SJSA1 (cell line): Measurements from ENCODE around the gene RAD51B. TPM values are rescaled to one million over a fixed set of nuclear protein-coding genes. Genes with fewer than 3 reads are reported as not detected.

ENCODE experiments used
- DNase-seq, 2 experiments: peaks; one replicate each; pipeline ENCODE4 v3.0.0-alpha.2; 2015 to 2020; ENCODE audit warnings: low spot score in 2 of 2, low read depth in 1 of 2
- H3K27ac ChIP-seq: fragments of 250-450 bp; sonication (Bioruptor Pico); 2 replicates; pipeline ENCODE4 v1.5.1; 2020; ENCODE audit warnings: mild to moderate bottlenecking, moderate library complexity
- H3K27me3 ChIP-seq: fragments of 250-450 bp; sonication (Bioruptor Pico); replicated peaks from 2 replicates; pipeline ENCODE4 v1.5.1; 2020; ENCODE audit warnings: mild to moderate bottlenecking, moderate library complexity
- H3K36me3 ChIP-seq: fragments of 250-450 bp; sonication (Bioruptor Pico); 2 replicates; pipeline ENCODE4 v1.5.1; 2020; ENCODE audit warnings: mild to moderate bottlenecking
- H3K4me1 ChIP-seq: fragments of 250-450 bp; sonication (Bioruptor Pico); replicated peaks from 2 replicates; pipeline ENCODE4 v1.6.1; 2021; ENCODE audit warnings: mild to moderate bottlenecking
- H3K4me3 ChIP-seq: fragments of 250-450 bp; sonication (Bioruptor Pico); 2 replicates; pipeline ENCODE4 v1.5.1; 2020; ENCODE audit warnings: mild to moderate bottlenecking
- H3K9me3 ChIP-seq: fragments of 250-450 bp; sonication (Bioruptor Pico); replicated peaks from 2 replicates; pipeline ENCODE4 v1.5.1; 2020; ENCODE audit warnings: mild to moderate bottlenecking
- total RNA-seq: library from RNA; depleted of rRNA; stranded (reverse); fragments of >200 nt; shearing (Covaris generic); gene quantifications from 2 replicates; pipeline ENCODE4 v1.2.3, GENCODE V29; 2014

The RAD51B gene
- total RNA-seq, 1 experiment from 2014 or later = 4.7 TPM

- peaks cover 28% of the 10 kb centered on the region for H3K4me1 ChIP-seq
- no peak overlapping the region for H3K4me3 ChIP-seq
- H3K9me3 ChIP-seq = no peaks in the 10 kb centered on the region
- no peak for DNase-seq
- no peak overlapping the region for H3K27ac ChIP-seq
- H3K27me3 ChIP-seq = no peaks in the 10 kb centered on the region
- no peaks in the 10 kb centered on the region for H3K36me3 ChIP-seq
Measured at GRCh38 chr14:68632054-68632895, 812.7 kb downstream of the RAD51B start.

- Histone ChIP-seq H3K4me3 (no peak overlapping the region), H3K36me3 (no peaks in the 10 kb centered on the region), H3K27ac (peak overlapping the region; percentile 16; the same call in 1 of the 2 replicates), H3K9me3 (no peaks in the 10 kb centered on the region), H3K27me3 (no peaks in the 10 kb centered on the region), H3K4me1 (peaks cover 26% of the 10 kb centered on the region)
- DNase-seq = peak; percentile 50 to 55
Measured at GRCh38 chr14:68633131-68633991, 813.8 kb downstream of the RAD51B start.

DNA sequence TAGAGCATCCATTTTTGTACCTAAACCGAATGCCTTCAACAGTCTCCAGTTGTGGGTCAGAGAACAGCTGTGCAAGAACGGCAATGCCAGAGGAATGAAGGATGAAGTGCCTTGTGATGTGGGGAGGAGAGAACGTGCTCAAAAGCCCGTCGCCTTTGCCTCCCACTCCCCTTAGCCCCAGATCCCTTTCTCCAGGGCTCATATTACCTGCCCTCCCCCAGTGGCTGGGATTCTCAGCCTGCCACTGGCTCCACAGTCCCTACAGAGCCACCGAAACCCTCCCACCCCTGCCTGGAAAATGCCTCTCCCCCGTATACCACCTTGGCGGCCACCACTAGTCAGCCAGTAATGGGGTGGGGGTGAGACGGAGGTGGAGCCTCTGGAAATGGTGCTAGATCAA lies 814.8 kb downstream of the RAD51B start:
- Histone ChIP-seq H3K36me3 (no peaks in the 10 kb centered on the region), H3K4me3 (no peak overlapping the region), H3K9me3 (no peaks in the 10 kb centered on the region), H3K27me3 (no peaks in the 10 kb centered on the region), H3K4me1 (peaks cover 26% of the 10 kb centered on the region), H3K27ac (no peak overlapping the region)
- DNase-seq = no peak

DNA sequence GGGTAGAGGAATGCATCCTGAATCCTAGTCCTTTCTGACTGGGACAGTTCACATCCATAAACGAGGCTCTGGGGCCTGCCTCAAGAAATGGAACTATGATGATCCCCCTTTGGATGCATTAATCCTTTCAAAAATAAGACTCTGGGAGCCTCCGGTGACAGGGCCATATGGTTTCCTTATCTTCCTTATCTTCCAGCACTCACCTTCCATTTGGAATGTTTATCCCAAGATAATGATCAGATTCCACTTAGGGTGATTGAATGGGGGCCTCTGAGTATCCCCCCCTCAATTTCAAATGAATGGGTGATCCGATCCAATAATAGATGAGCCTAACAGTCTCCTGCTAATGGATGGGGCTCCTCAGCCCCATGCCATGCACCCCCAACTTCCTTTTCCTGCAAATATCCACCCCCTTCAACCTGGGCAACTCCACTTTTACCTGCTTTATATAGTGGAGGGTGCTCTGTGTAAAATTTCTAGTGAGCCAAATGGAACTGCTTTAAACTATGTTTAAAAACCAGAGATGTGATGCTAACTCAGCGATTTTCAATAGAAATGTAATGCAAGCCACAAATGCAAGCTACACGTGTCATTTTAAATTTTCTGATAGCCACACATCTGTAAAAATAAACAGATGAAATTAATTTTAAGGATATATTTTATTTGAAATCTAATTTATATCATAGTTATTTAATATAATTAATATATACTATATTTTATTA lies 815.5 kb downstream of the RAD51B start:
- Histone ChIP-seq H3K4me3 (no peak overlapping the region), H3K27ac (no peak overlapping the region), H3K9me3 (no peaks in the 10 kb centered on the region), H3K27me3 (no peaks in the 10 kb centered on the region), H3K36me3 (no peaks in the 10 kb centered on the region), H3K4me1 (peaks cover 26% of the 10 kb centered on the region)
- no peak for DNase-seq

GRCh38 chr14:68636597-68636996 lies 817.0 kb downstream of the RAD51B start:
- H3K4me3 ChIP-seq = no peak overlapping the region
- no peaks in the 10 kb centered on the region for H3K9me3 ChIP-seq
- no peaks in the 10 kb centered on the region for H3K36me3 ChIP-seq
- no peak for DNase-seq
- no peaks in the 10 kb centered on the region for H3K27me3 ChIP-seq
- H3K27ac ChIP-seq = no peak overlapping the region
- peaks cover 26% of the 10 kb centered on the region for H3K4me1 ChIP-seq

DNA sequence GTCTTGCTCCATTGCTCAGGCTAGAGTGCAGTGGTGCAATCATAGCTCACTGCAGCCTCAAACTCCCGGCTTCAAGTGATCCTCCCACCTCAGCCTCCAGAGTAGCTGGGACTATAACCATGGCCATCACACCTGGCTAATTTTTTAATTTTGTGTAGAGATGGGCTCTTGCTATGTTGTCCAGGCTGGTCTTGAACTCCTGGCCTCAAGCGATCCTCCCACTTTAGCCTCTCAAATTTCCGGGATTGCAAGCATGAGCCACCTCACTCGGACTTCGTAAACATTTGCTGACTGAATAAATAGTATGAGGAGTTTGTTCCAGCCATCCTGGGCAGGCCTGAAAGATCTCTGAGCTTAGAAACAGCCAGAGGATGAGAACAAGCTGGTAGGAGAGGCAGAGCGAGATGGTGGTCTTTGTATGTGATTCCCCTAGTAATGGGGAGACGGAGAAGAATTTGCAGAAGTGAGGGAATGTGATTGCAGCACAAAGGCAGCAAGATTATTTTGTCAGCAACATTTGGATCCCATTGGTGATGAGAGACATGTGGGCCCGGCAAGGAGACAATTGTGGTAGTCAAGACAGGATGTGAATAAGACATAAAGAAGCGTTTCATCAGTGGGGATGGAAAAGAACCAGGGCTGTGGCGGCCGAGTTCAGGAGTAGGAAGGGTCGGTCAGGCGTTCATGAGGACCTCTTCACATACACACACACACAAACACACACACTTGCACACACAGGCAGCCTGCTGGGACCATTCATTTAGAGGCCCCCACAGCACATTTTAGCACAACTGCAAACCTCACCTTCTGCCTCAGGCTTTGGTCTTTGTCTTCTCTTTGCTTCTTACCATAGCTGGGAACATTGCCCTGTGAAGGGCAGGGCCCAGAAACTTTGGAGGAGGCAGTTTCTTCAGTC lies 817.8 kb downstream of the RAD51B start:
- Histone ChIP-seq H3K27ac (no peak overlapping the region), H3K27me3 (no peaks in the 10 kb centered on the region), H3K4me1 (peaks cover 26% of the 10 kb centered on the region), H3K36me3 (no peaks in the 10 kb centered on the region), H3K9me3 (no peaks in the 10 kb centered on the region), H3K4me3 (no peak overlapping the region)
- peak in 1 of 2 experiments; percentile 9 for DNase-seq

DNA sequence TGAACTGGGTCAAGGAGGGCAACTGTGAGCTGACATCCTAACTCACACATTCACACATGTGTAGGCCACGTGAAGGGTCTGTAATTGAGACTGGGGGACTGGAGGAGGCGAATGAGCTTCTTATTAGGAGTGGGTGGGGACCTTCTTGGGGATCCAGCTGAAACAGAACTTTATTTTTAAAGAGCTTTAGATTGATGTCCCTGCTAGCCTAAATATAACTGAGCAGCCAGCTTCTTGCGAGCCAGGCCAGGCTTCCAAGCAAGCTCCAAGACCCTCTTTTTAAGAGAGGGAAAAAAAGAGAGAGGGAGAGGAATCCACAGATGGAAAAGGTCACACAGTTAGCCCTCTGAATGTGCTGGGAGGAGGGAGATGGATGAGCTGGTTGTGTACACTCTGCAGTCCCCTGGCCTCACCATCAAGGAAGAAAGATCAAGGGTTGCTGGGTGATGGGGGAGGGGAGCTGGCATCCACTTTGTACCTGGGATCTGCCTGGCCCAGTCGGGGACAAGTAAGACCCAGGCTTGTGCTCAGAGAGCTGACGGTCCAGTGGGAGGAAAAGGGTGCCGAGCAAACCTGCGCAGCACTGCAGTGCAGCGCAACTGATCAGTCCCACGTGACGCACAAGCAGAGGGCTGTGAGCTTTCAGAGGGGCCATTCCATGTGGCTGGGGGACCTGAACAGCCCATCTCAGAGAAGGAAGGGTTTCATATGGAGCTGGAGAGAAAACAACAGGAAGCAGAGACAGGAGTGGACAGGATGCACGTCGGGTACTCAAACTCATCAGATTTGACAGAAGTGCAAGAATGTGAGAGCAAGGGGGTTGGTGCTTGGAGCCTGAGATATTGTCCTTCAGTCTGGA lies 818.8 kb downstream of the RAD51B start:
- Histone ChIP-seq H3K4me1 (peaks cover 21% of the 10 kb centered on the region), H3K4me3 (no peak overlapping the region), H3K9me3 (no peaks in the 10 kb centered on the region), H3K27ac (no peak overlapping the region), H3K36me3 (no peaks in the 10 kb centered on the region), H3K27me3 (no peaks in the 10 kb centered on the region)
- no peak for DNase-seq

- H3K9me3 ChIP-seq = no peaks in the 10 kb centered on the region
- no peak for DNase-seq
- H3K36me3 ChIP-seq = no peaks in the 10 kb centered on the region
- no peak overlapping the region for H3K4me3 ChIP-seq
- H3K27ac ChIP-seq = no peak overlapping the region
- no peaks in the 10 kb centered on the region for H3K27me3 ChIP-seq
- peaks cover 13% of the 10 kb centered on the region for H3K4me1 ChIP-seq
Measured at GRCh38 chr14:68639000-68639757, 819.6 kb downstream of the RAD51B start.

- H3K36me3 ChIP-seq = no peaks in the 10 kb centered on the region
- peaks cover 13% of the 10 kb centered on the region for H3K4me1 ChIP-seq
- H3K27me3 ChIP-seq = no peaks in the 10 kb centered on the region
- no peak overlapping the region for H3K4me3 ChIP-seq
- no peak for DNase-seq
- H3K9me3 ChIP-seq = no peaks in the 10 kb centered on the region
- H3K27ac ChIP-seq = no peak overlapping the region
Measured at GRCh38 chr14:68639758-68640574, 820.4 kb downstream of the RAD51B start.

DNA sequence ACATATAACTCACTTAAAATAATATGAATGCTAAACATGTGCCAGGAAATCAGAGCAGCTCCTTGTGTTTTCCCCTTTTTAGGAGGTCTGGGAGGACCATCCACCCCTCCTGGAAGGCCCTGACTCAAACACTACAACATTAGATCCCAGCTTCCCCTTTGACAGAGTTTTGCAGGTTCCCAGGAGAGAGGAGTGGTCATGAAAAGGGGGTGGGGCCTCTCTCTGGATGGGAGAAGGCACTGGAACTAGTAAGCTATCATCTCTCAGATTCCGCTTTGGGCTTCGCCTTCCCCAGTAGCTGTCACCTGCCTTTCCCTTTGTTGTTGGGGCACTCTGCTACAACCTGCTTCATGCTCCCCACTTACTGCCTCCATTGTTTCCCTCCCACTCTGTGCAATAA lies 824.1 kb downstream of the RAD51B start:
- H3K27me3 ChIP-seq = no peaks in the 10 kb centered on the region

GRCh38 chr14:68644101-68644500 lies 824.5 kb downstream of the RAD51B start:
- Histone ChIP-seq H3K4me3 (no peak overlapping the region), H3K27me3 (no peaks in the 10 kb centered on the region), H3K9me3 (no peaks in the 10 kb centered on the region), H3K4me1 (no peaks in the 10 kb centered on the region), H3K27ac (no peak overlapping the region), H3K36me3 (no peaks in the 10 kb centered on the region)
- DNase-seq = peak in 1 of 2 experiments; percentile 7

More for the DNA sequence above, 824.1 kb downstream of the RAD51B start:
- Histone ChIP-seq H3K9me3 (no peaks in the 10 kb centered on the region), H3K27ac (no peak overlapping the region), H3K4me3 (no peak overlapping the region), H3K36me3 (no peaks in the 10 kb centered on the region), H3K4me1 (no peaks in the 10 kb centered on the region)
- DNase-seq = peak in 1 of 2 experiments; percentile 21
